Endothelial cell (in vitro differentiated cells): ENCODE results near the gene HIGD2B. TPM values are rescaled to one million over a fixed set of nuclear protein-coding genes. Genes with fewer than 3 reads are reported as not detected.
A peak's percentile ranks its signal among the peaks of the same experiment; 100 is the strongest.
"Not testable (repeated sequence)": the region's sequence is repeated elsewhere in the genome, so short reads cannot be mapped to it uniquely, and the experiment has no call there.

Experiments
- DNase-seq: peaks from one replicate; pipeline ENCODE4 v3.0.0; 2021; ENCODE audit warnings: low spot score
- H3K27ac Mint-ChIP-seq: one replicate; pipeline ENCODE4 v1.8.0; 2021; ENCODE audit warnings: mixed read lengths, inconsistent platforms; ENCODE audit not compliant: unreplicated experiment
- H3K27me3 Mint-ChIP-seq: one replicate; pipeline ENCODE4 v1.8.0; 2021; ENCODE audit warnings: mild to moderate bottlenecking, moderate library complexity, mixed read lengths, inconsistent platforms; ENCODE audit not compliant: unreplicated experiment
- H3K36me3 Mint-ChIP-seq: one replicate; pipeline ENCODE4 v1.8.0; 2021; ENCODE audit warnings: mild to moderate bottlenecking, low read depth, mixed read lengths, inconsistent platforms; ENCODE audit not compliant: unreplicated experiment
- H3K4me1 Mint-ChIP-seq: one replicate; pipeline ENCODE4 v1.8.0; 2021; ENCODE audit warnings: mild to moderate bottlenecking, mixed read lengths, inconsistent platforms; ENCODE audit not compliant: unreplicated experiment
- H3K4me3 Mint-ChIP-seq: one replicate; pipeline ENCODE4 v1.8.0; 2021; ENCODE audit warnings: mild to moderate bottlenecking, mixed read lengths, inconsistent platforms; ENCODE audit not compliant: unreplicated experiment
- H3K9me3 Mint-ChIP-seq: one replicate; pipeline ENCODE4 v1.8.0; 2021; ENCODE audit warnings: mixed read lengths, inconsistent platforms; ENCODE audit not compliant: unreplicated experiment
- CTCF ChIP-seq: fragments of 200-600 bp; sonication (generic); IDR thresholded peaks from one replicate; pipeline ENCODE4 v1.5.0; 2021; ENCODE audit warnings: antibody characterized with exemption; ENCODE audit not compliant: unreplicated experiment
- total RNA-seq: library from RNA; stranded (reverse); fragmentation: NEBNext Ultra II Directional; extraction: Animal tissue kit (Norgen Biotek cat#: 25700); gene quantifications from one replicate; pipeline ENCODE4 v1.2.1, GENCODE V29; 2021; ENCODE audit not compliant: unreplicated experiment

The HIGD2B gene
- total RNA-seq, 1 donor from 2014 or later = not detected

GRCh38 chr15:72724028-72724427 is 38.0 kb upstream of the HIGD2B start:
- H3K4me3 Mint-ChIP-seq = no peak overlapping the region
- H3K27me3 Mint-ChIP-seq = peaks cover 2% of the 10 kb centered on the region
- no peak for TF ChIP-seq CTCF

GRCh38 chr15:72722071-72722696 is 36.2 kb upstream of the HIGD2B start:
- no peaks in the 10 kb centered on the region for H3K9me3 Mint-ChIP-seq
- H3K27ac Mint-ChIP-seq = no peak overlapping the region
- DNase-seq = peak; percentile 66
- no peaks in the 10 kb centered on the region for H3K36me3 Mint-ChIP-seq
- peak; percentile 81 for TF ChIP-seq CTCF
- H3K4me3 Mint-ChIP-seq = no peak overlapping the region
- peaks cover 2% of the 10 kb centered on the region for H3K27me3 Mint-ChIP-seq
- no peaks in the 10 kb centered on the region for H3K4me1 Mint-ChIP-seq

More at GRCh38 chr15:72724028-72724427, 38.0 kb upstream of the HIGD2B start:
- H3K4me1 Mint-ChIP-seq = peaks cover 2% of the 10 kb centered on the region
- no peak for DNase-seq
- H3K36me3 Mint-ChIP-seq = no peaks in the 10 kb centered on the region
- no peak overlapping the region for H3K27ac Mint-ChIP-seq
- H3K9me3 Mint-ChIP-seq = no peaks in the 10 kb centered on the region

GRCh38 chr15:72708551-72709303 is 22.7 kb upstream of the HIGD2B start:
- not testable (repeated sequence) for DNase-seq, H3K4me1 Mint-ChIP-seq, H3K27me3 Mint-ChIP-seq, H3K9me3 Mint-ChIP-seq, H3K36me3 Mint-ChIP-seq, H3K4me3 Mint-ChIP-seq, H3K27ac Mint-ChIP-seq

GRCh38 chr15:72706266-72706665 is 20.3 kb upstream of the HIGD2B start:
- peaks cover 3% of the 10 kb centered on the region for H3K27me3 Mint-ChIP-seq
- TF ChIP-seq CTCF = no peak
- H3K36me3 Mint-ChIP-seq = no peaks in the 10 kb centered on the region
- H3K4me1 Mint-ChIP-seq = peaks cover 8% of the 10 kb centered on the region
- DNase-seq = no peak
- H3K9me3 Mint-ChIP-seq = no peaks in the 10 kb centered on the region
- no peak overlapping the region for H3K4me3 Mint-ChIP-seq
- no peak overlapping the region for H3K27ac Mint-ChIP-seq

GRCh38 chr15:72700076-72700475 is 14.1 kb upstream of the HIGD2B start:
- no peak overlapping the region for H3K4me3 Mint-ChIP-seq
- DNase-seq = no peak
- H3K4me1 Mint-ChIP-seq = peaks cover 3% of the 10 kb centered on the region
- no peaks in the 10 kb centered on the region for H3K36me3 Mint-ChIP-seq
- H3K27me3 Mint-ChIP-seq = no peaks in the 10 kb centered on the region
- no peaks in the 10 kb centered on the region for H3K9me3 Mint-ChIP-seq
- TF ChIP-seq CTCF = no peak
- no peak overlapping the region for H3K27ac Mint-ChIP-seq
